MM.1S (cell line): ENCODE results near the gene PLOD1.
"Not testable (repeated sequence)": the region's sequence is repeated elsewhere in the genome, so short reads cannot be mapped to it uniquely, and the experiment has no call there.

Experiments
- DNase-seq: peaks from one replicate; pipeline ENCODE4 v3.0.0-alpha.2; 2015
- H2AFZ ChIP-seq: fragments of 300-600 bp; sonication (generic); 2 replicates; pipeline ENCODE4 v1.6.0; 2016; ENCODE audit warnings: antibody characterized with exemption, low read length
- H3F3A ChIP-seq: fragments of 300-600 bp; sonication (generic); 2 replicates; pipeline ENCODE4 v1.6.1; 2016; ENCODE audit warnings: mild to moderate bottlenecking, antibody characterized with exemption, low read length, moderate library complexity, mixed read lengths; ENCODE audit not compliant: insufficient read depth
- H3K27ac ChIP-seq: fragments of 300-600 bp; sonication (generic); 2 replicates; pipeline ENCODE4 v1.5.1; 2016; ENCODE audit warnings: mild to moderate bottlenecking, low read length
- H3K27me3 ChIP-seq: fragments of 300-600 bp; sonication (generic); replicated peaks from 2 replicates; pipeline ENCODE4 v1.6.0; 2016; ENCODE audit warnings: low read length; ENCODE audit not compliant: insufficient read depth
- H3K36me3 ChIP-seq: fragments of 300-600 bp; sonication (generic); replicated peaks from 2 replicates; pipeline ENCODE4 v1.6.1; 2016; ENCODE audit warnings: mild to moderate bottlenecking, low read length, mixed read lengths; ENCODE audit not compliant: insufficient read depth
- H3K4me1 ChIP-seq: fragments of 300-600 bp; sonication (generic); 2 replicates; pipeline ENCODE4 v1.6.1; 2016; ENCODE audit warnings: low read length, mixed read lengths
- H3K4me2 ChIP-seq: fragments of 300-600 bp; sonication (generic); 2 replicates; pipeline ENCODE4 v1.6.0; 2016; ENCODE audit warnings: low read depth, low read length
- H3K4me3 ChIP-seq: fragments of 300-600 bp; sonication (generic); 2 replicates; pipeline ENCODE4 v1.5.1; 2016; ENCODE audit warnings: low read length, mixed read lengths
- H3K79me2 ChIP-seq: fragments of 300-600 bp; sonication (generic); 2 replicates; pipeline ENCODE4 v1.6.1; 2016; ENCODE audit warnings: mixed run types, low read length, mixed read lengths
- H3K9ac ChIP-seq: fragments of 300-600 bp; sonication (generic); 2 replicates; pipeline ENCODE4 v1.6.1; 2016; ENCODE audit warnings: low read length, mixed read lengths
- H3K9me2 ChIP-seq: fragments of 300-600 bp; sonication (generic); replicated peaks from 2 replicates; pipeline ENCODE4 v1.6.1; 2016; ENCODE audit warnings: mild to moderate bottlenecking, low read length, mixed read lengths; ENCODE audit not compliant: insufficient read depth
- H3K9me3 ChIP-seq: fragments of 300-600 bp; sonication (generic); replicated peaks from 2 replicates; pipeline ENCODE4 v1.6.1; 2016; ENCODE audit warnings: mild to moderate bottlenecking, low read length, mixed read lengths; ENCODE audit not compliant: insufficient read depth
- H4K20me1 ChIP-seq: fragments of 300-600 bp; sonication (generic); 2 replicates; pipeline ENCODE4 v1.6.1; 2016; ENCODE audit warnings: mild to moderate bottlenecking, low read length, moderate library complexity, mixed read lengths; ENCODE audit not compliant: insufficient read depth
- CTCF ChIP-seq: fragments of 300-600 bp; sonication (generic); IDR thresholded peaks from 2 replicates; pipeline ENCODE4 v1.5.1; 2016; ENCODE audit warnings: antibody characterized with exemption, low read length, mixed read lengths
- EZH2 ChIP-seq: fragments of 300-600 bp; sonication (generic); optimal IDR thresholded peaks from 2 replicates; pipeline ENCODE3; 2017; ENCODE audit warnings: low read depth, mild to moderate bottlenecking, antibody characterized with exemption, low read length, mixed read lengths
- EZH2phosphoT487 ChIP-seq: fragments of 300-600 bp; sonication (generic); IDR thresholded peaks from 2 replicates; pipeline ENCODE4 v1.6.1; 2018; ENCODE audit warnings: antibody characterized with exemption, low read length

Gene PLOD1

GRCh38 chr1:11938722-11939526 is 4.4 kb downstream of the PLOD1 start:
- Histone ChIP-seq H3K27me3 (no peaks in the 10 kb centered on the region), H3K9me3 (no peaks in the 10 kb centered on the region), H3K27ac (no peak overlapping the region), H3K79me2 (peaks cover 7% of the 10 kb centered on the region), H2AFZ (no peak overlapping the region), H3K4me3 (no peak overlapping the region), H3F3A (no peaks in the 10 kb centered on the region), H3K4me1 (0 out of 2 replicates have a peak, but pooled peaks cover 2% of the 10 kb centered on the region), H4K20me1 (no peaks in the 10 kb centered on the region), H3K9me2 (no peaks in the 10 kb centered on the region), H3K4me2 (no peak overlapping the region), H3K36me3 (no peaks in the 10 kb centered on the region), H3K9ac (no peak overlapping the region)
- no peak for TF ChIP-seq EZH2
- no peak for TF ChIP-seq CTCF
- no peak for TF ChIP-seq EZH2phosphoT487
- no peak for DNase-seq

GRCh38 chr1:11939794-11940193 is 5.3 kb downstream of the PLOD1 start:
- H3K27me3 ChIP-seq, H3K9me3 ChIP-seq, H3K9me2 ChIP-seq, H3K4me3 ChIP-seq, H3K79me2 ChIP-seq, H3K9ac ChIP-seq, H3F3A ChIP-seq, H3K36me3 ChIP-seq, H4K20me1 ChIP-seq, H3K27ac ChIP-seq, H3K4me1 ChIP-seq, H3K4me2 ChIP-seq, DNase-seq, H2AFZ ChIP-seq: not testable (repeated sequence)

- Histone ChIP-seq H3K4me1 (no peaks in the 10 kb centered on the region), H3K4me3 (no peak overlapping the region), H3K9ac (no peak overlapping the region), H3K36me3 (no peaks in the 10 kb centered on the region), H3F3A (no peaks in the 10 kb centered on the region), H2AFZ (no peak overlapping the region), H3K79me2 (no peaks in the 10 kb centered on the region), H3K9me2 (no peaks in the 10 kb centered on the region), H3K27me3 (no peaks in the 10 kb centered on the region), H4K20me1 (no peaks in the 10 kb centered on the region), H3K4me2 (no peak overlapping the region), H3K9me3 (no peaks in the 10 kb centered on the region), H3K27ac (no peak overlapping the region)
- DNase-seq = no peak
- TF ChIP-seq EZH2phosphoT487 = no peak
- TF ChIP-seq CTCF = no peak
- no peak for TF ChIP-seq EZH2
Observed at GRCh38 chr1:11940260-11940921, 5.9 kb downstream of the PLOD1 start.

- H3K9me2 ChIP-seq = no peaks in the 10 kb centered on the region
- no peak overlapping the region for H3K4me2 ChIP-seq
- no peaks in the 10 kb centered on the region for H3K9me3 ChIP-seq
- no peaks in the 10 kb centered on the region for H3K27me3 ChIP-seq
- no peak for DNase-seq
- no peaks in the 10 kb centered on the region for H3F3A ChIP-seq
- H4K20me1 ChIP-seq = no peaks in the 10 kb centered on the region
- no peak overlapping the region for H3K27ac ChIP-seq
- no peaks in the 10 kb centered on the region for H3K4me1 ChIP-seq
- no peak overlapping the region for H2AFZ ChIP-seq
- no peak overlapping the region for H3K4me3 ChIP-seq
- no peaks in the 10 kb centered on the region for H3K79me2 ChIP-seq
- no peak overlapping the region for H3K9ac ChIP-seq
- no peak for TF ChIP-seq EZH2phosphoT487
- no peak for TF ChIP-seq CTCF
- no peak for TF ChIP-seq EZH2
- H3K36me3 ChIP-seq = no peaks in the 10 kb centered on the region
Observed at GRCh38 chr1:11942280-11942679, 7.8 kb downstream of the PLOD1 start.
